ENCODE results near the gene CCT7.
"Not testable (repeated sequence)": the region's sequence is repeated elsewhere in the genome, so short reads cannot be mapped to it uniquely, and the experiment has no call there.

Gene CCT7

DNA sequence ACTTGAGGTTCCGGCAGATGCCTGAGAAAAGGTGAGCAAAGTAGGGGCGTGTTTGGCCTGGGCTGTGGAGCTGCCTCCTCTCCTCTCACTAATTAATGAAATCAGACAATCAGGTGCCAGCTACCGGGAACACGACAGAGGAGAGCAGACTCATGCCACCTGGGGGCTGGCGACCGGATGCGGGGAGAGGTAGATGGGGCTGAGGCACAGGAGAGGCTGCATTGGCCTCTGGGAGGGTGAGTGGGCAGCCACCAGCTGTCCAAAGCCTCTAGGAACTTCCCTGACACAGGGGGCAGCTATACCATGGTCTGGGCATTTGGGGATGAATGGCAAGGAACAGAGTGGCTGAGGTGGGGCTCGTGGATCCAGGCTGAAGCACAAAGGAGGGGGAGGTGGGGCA lies 25.2 kb downstream of the CCT7 start:
- Histone ChIP-seq H3K27ac (no peak overlapping the region), H3K36me3 (peaks cover 0 to 23% (median 8%) of the 10 kb centered on the region in 3 donors), H3K27me3 (peaks cover 0 to under 1% of the 10 kb centered on the region in 2 donors), H3K4me1 (no peaks in the 10 kb centered on the region), H3K4me3 (no peak overlapping the region), H3K9me3 (no peaks in the 10 kb centered on the region)
- DNase-seq, result no peak
- TF ChIP-seq, protein P1, sequence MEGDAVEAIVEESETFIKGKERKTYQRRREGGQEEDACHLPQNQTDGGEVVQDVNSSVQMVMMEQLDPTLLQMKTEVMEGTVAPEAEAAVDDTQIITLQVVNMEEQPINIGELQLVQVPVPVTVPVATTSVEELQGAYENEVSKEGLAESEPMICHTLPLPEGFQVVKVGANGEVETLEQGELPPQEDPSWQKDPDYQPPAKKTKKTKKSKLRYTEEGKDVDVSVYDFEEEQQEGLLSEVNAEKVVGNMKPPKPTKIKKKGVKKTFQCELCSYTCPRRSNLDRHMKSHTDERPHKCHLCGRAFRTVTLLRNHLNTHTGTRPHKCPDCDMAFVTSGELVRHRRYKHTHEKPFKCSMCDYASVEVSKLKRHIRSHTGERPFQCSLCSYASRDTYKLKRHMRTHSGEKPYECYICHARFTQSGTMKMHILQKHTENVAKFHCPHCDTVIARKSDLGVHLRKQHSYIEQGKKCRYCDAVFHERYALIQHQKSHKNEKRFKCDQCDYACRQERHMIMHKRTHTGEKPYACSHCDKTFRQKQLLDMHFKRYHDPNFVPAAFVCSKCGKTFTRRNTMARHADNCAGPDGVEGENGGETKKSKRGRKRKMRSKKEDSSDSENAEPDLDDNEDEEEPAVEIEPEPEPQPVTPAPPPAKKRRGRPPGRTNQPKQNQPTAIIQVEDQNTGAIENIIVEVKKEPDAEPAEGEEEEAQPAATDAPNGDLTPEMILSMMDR (IDR thresholded peaks at IDR 0.05), result no peak
- intact Hi-C loops (cut with DNase I; ENCODE audit: low total_unique reads), result no loop called here

DNA sequence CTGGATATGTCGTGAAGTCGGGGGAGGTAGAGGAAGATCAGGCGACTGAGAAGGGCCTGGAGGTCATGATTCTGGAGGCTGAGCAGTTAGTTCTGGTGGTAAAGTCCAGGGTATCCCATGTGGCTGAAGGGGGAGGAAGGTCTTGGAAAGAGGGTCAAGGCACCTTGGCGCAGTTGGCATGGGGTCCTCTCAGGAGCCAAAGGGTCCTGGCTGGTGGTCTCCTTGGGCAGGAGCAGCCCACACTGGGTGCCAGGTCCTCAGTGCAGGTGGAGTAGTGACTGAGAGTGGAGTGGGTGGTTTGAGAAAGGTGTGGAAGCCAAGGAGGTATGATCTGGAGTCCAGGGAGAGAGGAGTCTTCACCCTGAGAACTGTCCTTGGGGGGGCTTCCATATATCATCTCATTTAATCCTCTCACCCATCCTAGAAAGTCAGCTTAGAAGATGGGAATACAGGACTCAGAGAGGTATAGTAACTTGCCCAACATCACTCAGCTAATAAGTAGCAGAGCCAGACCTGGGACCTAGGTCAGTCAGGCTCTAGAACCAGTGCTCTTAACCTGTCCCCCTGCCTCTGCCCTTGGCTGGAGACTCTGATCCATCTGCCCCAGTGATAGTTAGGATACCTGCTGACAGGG lies 25.7 kb downstream of the CCT7 start:
- TF ChIP-seq, protein P1 (IDR thresholded peaks at IDR 0.05), result no peak
- peaks cover 0 to 18% (median 3%) of the 10 kb centered on the region in 3 donors for H3K36me3 ChIP-seq
- H3K27me3 ChIP-seq, result peaks cover 0 to 6% of the 10 kb centered on the region in 2 donors
- no peaks in the 10 kb centered on the region for H3K4me1 ChIP-seq
- no peak overlapping the region for H3K4me3 ChIP-seq
- no peak for DNase-seq
- intact Hi-C loops (cut with DNase I; ENCODE audit: low total_unique reads), result no loop called here
- H3K27ac ChIP-seq, result no peak overlapping the region
- H3K9me3 ChIP-seq, result no peaks in the 10 kb centered on the region

DNA sequence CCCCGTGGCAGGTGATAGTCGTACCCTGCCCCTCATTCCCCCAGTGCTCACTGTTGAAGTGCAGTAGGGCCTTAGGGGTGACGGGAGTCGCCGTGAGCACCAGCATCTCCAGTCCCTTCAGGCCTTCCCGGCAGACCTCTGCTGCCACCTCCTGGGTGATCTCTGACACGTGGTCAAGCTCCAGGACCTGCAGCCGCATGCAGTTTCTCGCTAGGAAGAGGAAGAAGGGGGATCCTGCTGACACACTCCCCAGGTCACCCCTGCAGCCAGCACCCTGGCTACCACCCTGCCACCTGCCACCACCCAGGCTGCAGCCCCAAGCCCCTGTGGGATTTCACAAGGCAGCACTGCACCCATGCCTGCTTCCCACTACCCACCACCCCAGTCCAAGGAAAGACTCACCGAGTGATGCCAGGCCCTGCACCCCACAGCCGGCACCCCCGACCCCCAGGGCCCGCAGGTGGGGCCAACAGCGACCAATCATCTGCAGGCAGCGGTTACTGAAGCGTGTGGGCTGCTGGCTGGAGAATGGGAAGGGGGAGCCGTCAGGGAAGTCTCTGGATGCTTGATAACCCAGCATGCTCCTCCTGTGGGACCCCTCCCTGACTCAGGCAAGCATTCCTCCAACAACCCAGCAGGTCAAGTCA lies 26.4 kb downstream of the CCT7 start:
- no peak for DNase-seq

DNA sequence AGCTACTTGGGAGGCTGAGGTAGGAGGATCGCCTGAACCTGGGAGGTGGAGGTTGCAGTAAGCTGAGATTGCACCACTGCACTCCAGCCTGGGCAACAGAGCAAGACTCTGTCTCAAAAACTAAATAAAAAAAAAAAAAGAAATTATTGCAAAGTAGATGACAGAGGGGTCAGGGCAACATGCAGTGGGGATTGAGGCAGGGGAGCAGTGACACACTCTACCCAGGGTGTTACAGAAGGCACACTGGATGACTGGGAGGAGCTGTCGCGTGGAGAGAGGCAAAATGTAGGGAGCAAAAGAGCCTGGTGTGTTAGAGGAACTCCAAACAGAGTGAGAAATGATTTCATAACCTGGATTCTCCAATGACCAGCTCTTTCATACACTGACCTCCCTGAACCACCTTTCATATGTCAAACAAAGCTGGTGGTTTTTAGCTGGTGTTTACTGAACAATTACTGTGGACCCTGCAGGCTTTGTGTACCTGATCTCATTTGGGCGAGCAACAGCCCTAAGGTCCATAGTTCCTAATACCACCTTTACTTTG lies 28.1 kb downstream of the CCT7 start:
- DNase-seq, result no peak
- peaks cover 0 to 30% of the 10 kb centered on the region in 2 donors for H3K27me3 ChIP-seq
- H3K9me3 ChIP-seq, result no peaks in the 10 kb centered on the region
- peaks cover 0 to 12% (median 0%) of the 10 kb centered on the region in 3 donors for H3K36me3 ChIP-seq
- H3K4me1 ChIP-seq, result no peaks in the 10 kb centered on the region
- H3K27ac ChIP-seq, result no peak overlapping the region
- TF ChIP-seq, protein P1 (IDR thresholded peaks at IDR 0.05), result no peak
- no peak overlapping the region for H3K4me3 ChIP-seq
- intact Hi-C loops (cut with DNase I; ENCODE audit: low total_unique reads), result no loop called here

More for the DNA sequence above, 26.4 kb downstream of the CCT7 start:
- Histone ChIP-seq H3K9me3 (no peaks in the 10 kb centered on the region), H3K27me3 (peaks cover 0 to 13% of the 10 kb centered on the region in 2 donors), H3K36me3 (peaks cover 0 to 12% (median 0%) of the 10 kb centered on the region in 3 donors), H3K4me1 (no peaks in the 10 kb centered on the region), H3K27ac (no peak overlapping the region), H3K4me3 (no peak overlapping the region)
- intact Hi-C loops (cut with DNase I; ENCODE audit: low total_unique reads), result no loop called here
- TF ChIP-seq, protein P1 (IDR thresholded peaks at IDR 0.05), result no peak

DNA sequence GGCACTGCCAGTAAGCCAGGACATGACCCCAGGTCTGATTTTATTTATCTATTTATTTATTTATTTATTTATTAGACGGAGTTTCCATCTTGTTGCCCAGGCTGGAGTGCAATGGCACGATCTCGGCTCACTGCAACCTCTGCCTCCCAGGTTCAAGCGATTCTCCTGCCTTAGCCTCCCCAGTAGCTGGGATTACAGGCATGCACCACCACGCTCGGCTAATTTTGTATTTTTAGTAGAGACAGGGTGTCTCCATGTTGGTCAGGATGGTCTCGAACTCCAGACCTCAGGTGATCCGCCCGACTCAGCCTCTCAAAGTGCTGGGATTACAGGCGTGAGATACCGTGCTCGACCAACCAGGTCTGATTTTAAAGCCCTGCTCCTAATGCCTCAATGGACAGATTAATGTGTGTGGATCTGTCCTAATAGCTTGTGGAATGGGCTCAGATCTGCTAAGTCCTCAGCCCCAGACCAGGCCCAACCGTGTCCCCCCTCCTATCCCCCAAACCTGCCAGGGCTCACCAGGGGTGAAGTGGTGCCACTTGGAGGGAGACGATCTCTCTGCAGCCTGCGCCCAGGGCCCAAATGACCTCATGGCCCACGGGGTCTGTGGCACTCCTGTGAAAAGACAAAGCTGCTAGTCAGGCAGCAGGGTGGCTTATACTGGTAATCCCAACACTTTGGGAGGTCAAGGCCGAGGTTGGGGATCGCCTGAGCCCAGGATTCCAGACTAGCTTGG lies 28.8 kb downstream of the CCT7 start:
- Histone ChIP-seq H3K27me3 (peaks cover 0 to 37% of the 10 kb centered on the region in 2 donors), H3K36me3 (peaks cover 0 to 12% (median 0%) of the 10 kb centered on the region in 3 donors)
- H3K27ac ChIP-seq; intact Hi-C loops (cut with DNase I; ENCODE audit: low total_unique reads); DNase-seq; H3K4me1 ChIP-seq; H3K9me3 ChIP-seq; H3K4me3 ChIP-seq: not testable (repeated sequence)

Data from tibial artery (tissue), 4 donors.